ENCODE data around the gene PRODH.

PRODH gene

GRCh38 chr22:18980829-18981228 is 44.7 kb upstream of the PRODH start:
- Histone ChIP-seq H2BK12ac (ENCODE audit: low read length in 2 of 2) (no peak overlapping the region), H3K14ac (ENCODE audit: low read length in 2 of 2) (no peak overlapping the region), H4K91ac (ENCODE audit: low read length) (no peak overlapping the region)

GRCh38 chr22:18979957-18980356 is 43.9 kb upstream of the PRODH start:
- Histone ChIP-seq H3K4ac (ENCODE audit: low read depth in 1 of 2, low read length in 2 of 2) (no peak overlapping the region), H3K4me1 (ENCODE audit: control insufficient read depth, insufficient read depth, low read depth, low read length) (peaks cover under 1% of the 10 kb centered on the region), H2BK5ac (ENCODE audit: low read depth, low read length, poor library complexity, severe bottlenecking) (no peak overlapping the region), H3K14ac (ENCODE audit: low read length in 2 of 2) (no peak overlapping the region), H3K9me3 (ENCODE audit: control insufficient read depth, low read length) (peaks cover 22% of the 10 kb centered on the region), H3K27ac (ENCODE audit: low read length, poor library complexity, severe bottlenecking) (no peak overlapping the region), H2BK120ac (ENCODE audit: low read depth, low read length) (no peak overlapping the region), H2BK15ac (ENCODE audit: low read depth, poor library complexity, severe bottlenecking) (no peak overlapping the region), H2BK12ac (ENCODE audit: low read length in 2 of 2) (no peak overlapping the region), H4K8ac (ENCODE audit: low read length) (no peak overlapping the region), H3K27me3 (ENCODE audit: control insufficient read depth in 1 of 2, insufficient read depth in 1 of 2, low read length in 2 of 2) (peaks cover under 1 to 11% of the 10 kb centered on the region in 2 experiments), H3K23ac (ENCODE audit: low read length in 2 of 2) (no peak overlapping the region), H3K9ac (ENCODE audit: low read length) (no peak overlapping the region), H3K79me1 (replicated peaks; ENCODE audit: low read length, poor library complexity, severe bottlenecking) (no peaks in the 10 kb centered on the region), H4K91ac (ENCODE audit: low read length) (no peak overlapping the region), H2AK5ac (ENCODE audit: low read length, severe bottlenecking) (no peak overlapping the region), H2AFZ (ENCODE audit: low read depth, low read length) (no peak overlapping the region), H3K36me3 (ENCODE audit: control insufficient read depth in 1 of 2, insufficient read depth in 2 of 2, low read depth in 1 of 2, low read length in 2 of 2) (peaks cover 0 to 2% of the 10 kb centered on the region in 2 experiments), H3K4me2 (ENCODE audit: low read length, poor library complexity, severe bottlenecking) (no peak overlapping the region), H3K4me3 (ENCODE audit: insufficient read depth in 1 of 2, low read depth in 1 of 2, low read length in 2 of 2) (no peak overlapping the region), H3K18ac (ENCODE audit: low read depth in 1 of 2, low read length in 2 of 2) (no peak overlapping the region)
- no peak for DNase-seq
- WGBS = 100% methylated on average over 1 of the region's 1 CpG

More at GRCh38 chr22:18980829-18981228, 44.7 kb upstream of the PRODH start:
- Histone ChIP-seq H3K23ac (ENCODE audit: low read length in 2 of 2) (no peak overlapping the region), H2BK120ac (ENCODE audit: low read depth, low read length) (no peak overlapping the region), H3K9me3 (ENCODE audit: control insufficient read depth, low read length) (peaks cover 22% of the 10 kb centered on the region), H3K4me3 (ENCODE audit: insufficient read depth in 1 of 2, low read depth in 1 of 2, low read length in 2 of 2) (no peak overlapping the region), H3K27me3 (ENCODE audit: control insufficient read depth in 1 of 2, insufficient read depth in 1 of 2, low read length in 2 of 2) (peaks cover 0 to 11% of the 10 kb centered on the region in 2 experiments), H3K4me2 (ENCODE audit: low read length, poor library complexity, severe bottlenecking) (no peak overlapping the region), H2AFZ (ENCODE audit: low read depth, low read length) (no peak overlapping the region), H2BK15ac (ENCODE audit: low read depth, poor library complexity, severe bottlenecking) (no peak overlapping the region), H3K79me1 (replicated peaks; ENCODE audit: low read length, poor library complexity, severe bottlenecking) (no peaks in the 10 kb centered on the region), H3K9ac (ENCODE audit: low read length) (no peak overlapping the region), H2BK5ac (ENCODE audit: low read depth, low read length, poor library complexity, severe bottlenecking) (no peak overlapping the region), H3K4me1 (ENCODE audit: control insufficient read depth, insufficient read depth, low read depth, low read length) (no peaks in the 10 kb centered on the region), H3K4ac (ENCODE audit: low read depth in 1 of 2, low read length in 2 of 2) (no peak overlapping the region), H4K8ac (ENCODE audit: low read length) (no peak overlapping the region), H3K27ac (ENCODE audit: low read length, poor library complexity, severe bottlenecking) (no peak overlapping the region), H2AK5ac (ENCODE audit: low read length, severe bottlenecking) (no peak overlapping the region), H3K18ac (ENCODE audit: low read depth in 1 of 2, low read length in 2 of 2) (no peak overlapping the region), H3K36me3 (ENCODE audit: control insufficient read depth in 1 of 2, insufficient read depth in 2 of 2, low read depth in 1 of 2, low read length in 2 of 2) (peaks cover 0 to 2% of the 10 kb centered on the region in 2 experiments)
- DNase-seq = no peak

GRCh38 chr22:18978506-18978905 is 42.4 kb upstream of the PRODH start:
- H2BK5ac ChIP-seq (ENCODE audit: low read depth, low read length, poor library complexity, severe bottlenecking) = no peak overlapping the region
- H4K8ac ChIP-seq (ENCODE audit: low read length) = no peak overlapping the region
- DNase-seq = no peak
- H2BK120ac ChIP-seq (ENCODE audit: low read depth, low read length) = no peak overlapping the region
- H3K27ac ChIP-seq (ENCODE audit: low read length, poor library complexity, severe bottlenecking) = no peak overlapping the region
- no peak overlapping the region for H3K18ac ChIP-seq (ENCODE audit: low read depth in 1 of 2, low read length in 2 of 2)
- no peak overlapping the region for H3K9ac ChIP-seq (ENCODE audit: low read length)
- WGBS = 80% methylated on average over 9 of the region's 9 CpGs
- no peak overlapping the region for H2AFZ ChIP-seq (ENCODE audit: low read depth, low read length)
- peaks cover 22% of the 10 kb centered on the region for H3K9me3 ChIP-seq (ENCODE audit: control insufficient read depth, low read length)
- H4K91ac ChIP-seq (ENCODE audit: low read length) = no peak overlapping the region
- no peak overlapping the region for H3K14ac ChIP-seq (ENCODE audit: low read length in 2 of 2)
- H3K4me1 ChIP-seq (ENCODE audit: control insufficient read depth, insufficient read depth, low read depth, low read length) = peaks cover 6% of the 10 kb centered on the region
- no peak overlapping the region for H3K4ac ChIP-seq (ENCODE audit: low read depth in 1 of 2, low read length in 2 of 2)
- H2AK5ac ChIP-seq (ENCODE audit: low read length, severe bottlenecking) = no peak overlapping the region
- H3K36me3 ChIP-seq (ENCODE audit: control insufficient read depth in 1 of 2, insufficient read depth in 2 of 2, low read depth in 1 of 2, low read length in 2 of 2) = peaks cover 0 to 2% of the 10 kb centered on the region in 2 experiments
- no peak overlapping the region for H2BK12ac ChIP-seq (ENCODE audit: low read length in 2 of 2)
- no peak overlapping the region for H2BK15ac ChIP-seq (ENCODE audit: low read depth, poor library complexity, severe bottlenecking)
- no peaks in the 10 kb centered on the region for H3K79me1 ChIP-seq (replicated peaks; ENCODE audit: low read length, poor library complexity, severe bottlenecking)
- H3K4me3 ChIP-seq (ENCODE audit: insufficient read depth in 1 of 2, low read depth in 1 of 2, low read length in 2 of 2) = no peak overlapping the region
- no peak overlapping the region for H3K23ac ChIP-seq (ENCODE audit: low read length in 2 of 2)
- peaks cover 5 to 15% of the 10 kb centered on the region in 2 experiments for H3K27me3 ChIP-seq (ENCODE audit: control insufficient read depth in 1 of 2, insufficient read depth in 1 of 2, low read length in 2 of 2)
- H3K4me2 ChIP-seq (ENCODE audit: low read length, poor library complexity, severe bottlenecking) = no peak overlapping the region

DNA sequence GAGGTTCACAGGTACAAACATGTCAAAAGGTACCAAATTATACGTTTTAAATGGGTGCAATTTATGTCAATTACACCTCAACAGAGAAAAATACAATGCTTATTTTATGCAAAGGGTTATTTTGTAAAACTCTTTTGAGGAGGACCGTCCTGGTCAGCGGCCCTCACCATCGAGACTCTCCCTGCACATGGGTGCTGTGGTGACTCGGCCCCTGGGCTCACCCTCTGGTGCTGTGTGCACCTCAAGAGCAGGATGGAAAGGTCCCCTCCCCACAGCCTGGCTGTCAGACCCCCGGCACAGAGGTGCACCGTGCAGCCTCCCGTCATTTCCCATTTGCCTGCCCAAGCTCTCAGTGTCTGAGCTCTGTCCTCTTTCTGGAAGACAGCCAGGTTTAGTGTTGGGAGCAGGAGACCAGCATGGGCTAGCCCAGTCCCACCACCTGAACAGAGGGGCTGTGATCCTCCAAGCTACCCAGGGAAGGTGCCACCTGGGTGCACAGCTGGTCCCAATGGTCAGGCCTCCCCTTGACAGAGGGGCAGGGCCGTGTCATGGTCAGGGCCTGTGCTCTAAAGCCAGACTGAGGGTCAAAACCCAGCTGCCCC is 41.8 kb upstream of the PRODH start:
- Histone ChIP-seq H3K18ac (ENCODE audit: low read depth in 1 of 2, low read length in 2 of 2) (no peak overlapping the region), H3K4me2 (ENCODE audit: low read length, poor library complexity, severe bottlenecking) (no peak overlapping the region), H2BK5ac (ENCODE audit: low read depth, low read length, poor library complexity, severe bottlenecking) (no peak overlapping the region), H3K4me3 (ENCODE audit: insufficient read depth in 1 of 2, low read depth in 1 of 2, low read length in 2 of 2) (no peak overlapping the region), H2BK120ac (ENCODE audit: low read depth, low read length) (no peak overlapping the region), H3K9me3 (ENCODE audit: control insufficient read depth, low read length) (peaks cover 22% of the 10 kb centered on the region), H3K79me1 (replicated peaks; ENCODE audit: low read length, poor library complexity, severe bottlenecking) (no peaks in the 10 kb centered on the region), H2AK5ac (ENCODE audit: low read length, severe bottlenecking) (no peak overlapping the region), H3K4me1 (ENCODE audit: control insufficient read depth, insufficient read depth, low read depth, low read length) (peaks cover 6% of the 10 kb centered on the region), H4K91ac (ENCODE audit: low read length) (no peak overlapping the region), H2BK12ac (ENCODE audit: low read length in 2 of 2) (no peak overlapping the region), H3K36me3 (ENCODE audit: control insufficient read depth in 1 of 2, insufficient read depth in 2 of 2, low read depth in 1 of 2, low read length in 2 of 2) (peaks cover 0 to 2% of the 10 kb centered on the region in 2 experiments), H3K27me3 (ENCODE audit: control insufficient read depth in 1 of 2, insufficient read depth in 1 of 2, low read length in 2 of 2) (peaks cover 5 to 15% of the 10 kb centered on the region in 2 experiments), H3K27ac (ENCODE audit: low read length, poor library complexity, severe bottlenecking) (no peak overlapping the region), H2AFZ (ENCODE audit: low read depth, low read length) (no peak overlapping the region), H3K23ac (ENCODE audit: low read length in 2 of 2) (no peak overlapping the region), H3K4ac (ENCODE audit: low read depth in 1 of 2, low read length in 2 of 2) (no peak overlapping the region), H4K8ac (ENCODE audit: low read length) (no peak overlapping the region), H3K14ac (ENCODE audit: low read length in 2 of 2) (no peak overlapping the region), H2BK15ac (ENCODE audit: low read depth, poor library complexity, severe bottlenecking) (no peak overlapping the region), H3K9ac (ENCODE audit: low read length) (no peak overlapping the region)
- WGBS = 88% methylated on average over 8 of the region's 9 CpGs
- no peak for DNase-seq

Measured in mesenchymal stem cell (in vitro differentiated cells and primary cell).